GM12878 (cell line): ENCODE results near the gene PRKCZ.

Experiments
- CBFB ChIP-seq: IDR thresholded peaks from 2 replicates; pipeline ENCODE4 v1.6.1; 2016; ENCODE audit warnings: antibody characterized with exemption, low read depth
- CBX3 ChIP-seq: fragments of 200-600 bp; sonication (generic); IDR thresholded peaks from 2 replicates; pipeline ENCODE4 v1.6.1; 2016; ENCODE audit warnings: low read depth, borderline replicate concordance
- CTCF ChIP-seq, 3 experiments: IDR thresholded peaks in 2 of 3; conservative IDR thresholded peaks in 1 of 3; 2 replicates each; pipeline ENCODE4 v1.5.1; 2011; ENCODE audit warnings: low read depth in 3 of 3, low read length in 3 of 3, mild to moderate bottlenecking in 3 of 3, control low read depth in 2 of 3, moderate library complexity in 2 of 3, inconsistent platforms in 1 of 3, mixed read lengths in 1 of 3; ENCODE audit not compliant: control insufficient read depth in 2 of 3, insufficient read depth in 1 of 3; ENCODE audit errors: extremely low read depth in 1 of 3
- IRF4 ChIP-seq: IDR thresholded peaks from 2 replicates; pipeline ENCODE4 v1.6.1; 2011; ENCODE audit warnings: low read depth, low read length
- POLR2A ChIP-seq: IDR thresholded peaks from 2 replicates; pipeline ENCODE4 v1.6.1; 2011; ENCODE audit warnings: low read depth, mild to moderate bottlenecking, low read length
- RFX5 ChIP-seq: IDR thresholded peaks from 2 replicates; pipeline ENCODE4 v1.6.1; 2011; ENCODE audit warnings: low read depth, low read length, improper control_type of control experiment
- YY1 ChIP-seq: IDR thresholded peaks from 2 replicates; pipeline ENCODE4 v1.6.1; 2011; ENCODE audit warnings: low read depth, mild to moderate bottlenecking, low read length
- ZNF687 ChIP-seq: fragments of 450-650 bp; IDR thresholded peaks from 2 replicates; pipeline ENCODE4 v1.6.1; 2017; ENCODE audit warnings: mild to moderate bottlenecking, moderate library complexity

GRCh38 chr1:2044510-2045319, 5.5 kb upstream of the PRKCZ start:
- TF ChIP-seq CTCF (IDR thresholded peaks at IDR 0.05 in 2 of 3, conservative IDR thresholded peaks at IDR 0.05 in 1 of 3; ENCODE audit: control insufficient read depth in 2 of 3, extremely low read depth in 1 of 3, insufficient read depth in 1 of 3, low read depth in 3 of 3, low read length in 3 of 3) (peak; percentile 65 to 69 (median 69); a peak in 5 of 6 replicates), CBX3 (no peak), ZNF687 (no peak), POLR2A (no peak), IRF4 (no peak), RFX5 (no peak), YY1 (peak; percentile 30; the same call in 1 of the 2 replicates), CBFB (no peak)
